K562 (cell line): ENCODE results near the gene PSMD7. TPM values are rescaled to one million over a fixed set of nuclear protein-coding genes. Genes with fewer than 3 reads are reported as not detected.

Source experiments
- ETV6 ChIP-seq, 3 experiments: fragments of 150-350 bp in 1 of 3; sonication (generic) in 1 of 3; formaldehyde crosslinking in 1 of 3; IDR thresholded peaks; 2 replicates each; pipeline versions ENCODE4 v1.6.1 to v1.8.0; 2014 to 2022; ENCODE audit warnings: borderline replicate concordance in 2 of 3, low read depth in 2 of 3, antibody characterized with exemption in 1 of 3, low read length in 1 of 3, mild to moderate bottlenecking in 1 of 3, missing genetic modification reagents in 1 of 3
- EZH2 ChIP-seq: IDR thresholded peaks from 2 replicates; pipeline ENCODE4 v1.6.1; 2012; ENCODE audit warnings: low read depth, mild to moderate bottlenecking, inconsistent platforms, low read length, borderline replicate concordance
- MAFG ChIP-seq: fragments of 450-650 bp; conservative IDR thresholded peaks from 2 replicates; pipeline ENCODE4 v1.6.1; 2016; ENCODE audit warnings: missing genetic modification characterization, missing compliant biosample characterization
- NFYB ChIP-seq: IDR thresholded peaks from 2 replicates; pipeline ENCODE4 v1.6.1; 2011; ENCODE audit warnings: mild to moderate bottlenecking, moderate library complexity; ENCODE audit not compliant: insufficient read length; ENCODE audit errors: extremely low read depth
- PHB ChIP-seq: fragments of 250-450 bp; sonication (Bioruptor Pico); IDR thresholded peaks from 2 replicates; pipeline ENCODE4 v1.5.0; 2021
- TAF1 ChIP-seq: IDR thresholded peaks from 2 replicates; pipeline ENCODE4 v1.6.1; 2011; ENCODE audit warnings: mild to moderate bottlenecking, low read length, moderate library complexity; ENCODE audit not compliant: insufficient read depth, control insufficient read depth, severe bottlenecking; ENCODE audit errors: extremely low read depth
- ZNF133 ChIP-seq: fragments of 250-450 bp; sonication (Bioruptor Pico); IDR thresholded peaks from 2 replicates; pipeline ENCODE4 v1.4.0; 2020; ENCODE audit warnings: mild to moderate bottlenecking
- ZNF77 ChIP-seq: fragments of 250-450 bp; sonication (Bioruptor Pico); IDR thresholded peaks from 2 replicates; pipeline ENCODE4 v1.5.0; 2020
- polyA plus RNA-seq, 8 experiments: library from polyadenylated mRNA; depleted of rRNA in 4 of 8; stranded (reverse) in 5 of 8; unstranded in 3 of 8; fragments of >200 nt; fragmentation: Nextera tagmentation in 2 of 8; fragmentation: Illumina TruSeq in 1 of 8; extraction: Ambion mirVana in 2 of 8; extraction: Trizol in 1 of 8; gene quantifications; 2 replicates each; pipeline versions ENCODE4 v1.2.1 to v1.2.3, GENCODE V29; 2011 to 2014; ENCODE audit warnings: inconsistent platforms in 1 of 8, missing spikeins in 1 of 8
- total RNA-seq, 7 experiments: library from RNA; depleted of rRNA in 6 of 7; stranded (reverse); fragments of >200 nt in 6 of 7; fragmentation: Illumina TruSeq in 2 of 7; extraction: Trizol in 2 of 7; gene quantifications; 2 replicates each; pipeline versions ENCODE4 v1.2.1 to v1.2.3, GENCODE V29; 2011 to 2021; ENCODE audit warnings: low replicate concordance in 1 of 7
- TF ChIP-seq, protein P1 (sequence below): fragments of 200-600 bp; sonication (generic); IDR thresholded peaks from one replicate; pipeline ENCODE4 v1.6.1; 2012; ENCODE audit warnings: mild to moderate bottlenecking, low read depth, low read length, inconsistent platforms
- TF ChIP-seq, protein P2 (sequence below), 2 experiments: IDR thresholded peaks in 1 of 2; conservative IDR thresholded peaks in 1 of 2; 2 replicates each; pipeline ENCODE4 v1.6.1; 2016; ENCODE audit warnings: low read depth in 2 of 2, mild to moderate bottlenecking in 1 of 2, missing compliant biosample characterization in 1 of 2, missing genetic modification characterization in 1 of 2, moderate library complexity in 1 of 2

Gene PSMD7
- total and polyA plus RNA-seq, 9 of the 15 experiments (the other 6 are each of a cell fraction or from before 2014, with no cell fraction given) = 100 to 226 (median 156) TPM

DNA sequence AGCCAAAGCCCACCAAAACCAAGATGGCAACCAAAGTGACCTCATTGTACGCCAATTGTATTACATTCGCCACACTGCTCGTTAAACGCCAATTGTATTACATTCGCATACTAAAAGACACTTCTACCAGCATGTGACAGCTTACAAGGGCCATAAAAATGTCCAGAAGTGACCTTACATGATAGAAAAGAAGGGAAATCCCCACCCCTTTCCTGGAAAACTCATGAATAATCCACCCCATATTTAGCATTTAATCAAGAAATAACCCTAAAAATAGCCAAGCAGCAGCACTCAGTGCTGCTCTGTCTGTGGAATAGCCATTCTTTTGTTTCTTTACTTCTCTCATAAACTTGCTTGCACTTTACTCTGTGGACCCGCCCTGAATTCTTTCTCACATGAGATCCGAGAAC is 25.7 kb downstream of the PSMD7 start (continued):
- TF ChIP-seq, protein P1, sequence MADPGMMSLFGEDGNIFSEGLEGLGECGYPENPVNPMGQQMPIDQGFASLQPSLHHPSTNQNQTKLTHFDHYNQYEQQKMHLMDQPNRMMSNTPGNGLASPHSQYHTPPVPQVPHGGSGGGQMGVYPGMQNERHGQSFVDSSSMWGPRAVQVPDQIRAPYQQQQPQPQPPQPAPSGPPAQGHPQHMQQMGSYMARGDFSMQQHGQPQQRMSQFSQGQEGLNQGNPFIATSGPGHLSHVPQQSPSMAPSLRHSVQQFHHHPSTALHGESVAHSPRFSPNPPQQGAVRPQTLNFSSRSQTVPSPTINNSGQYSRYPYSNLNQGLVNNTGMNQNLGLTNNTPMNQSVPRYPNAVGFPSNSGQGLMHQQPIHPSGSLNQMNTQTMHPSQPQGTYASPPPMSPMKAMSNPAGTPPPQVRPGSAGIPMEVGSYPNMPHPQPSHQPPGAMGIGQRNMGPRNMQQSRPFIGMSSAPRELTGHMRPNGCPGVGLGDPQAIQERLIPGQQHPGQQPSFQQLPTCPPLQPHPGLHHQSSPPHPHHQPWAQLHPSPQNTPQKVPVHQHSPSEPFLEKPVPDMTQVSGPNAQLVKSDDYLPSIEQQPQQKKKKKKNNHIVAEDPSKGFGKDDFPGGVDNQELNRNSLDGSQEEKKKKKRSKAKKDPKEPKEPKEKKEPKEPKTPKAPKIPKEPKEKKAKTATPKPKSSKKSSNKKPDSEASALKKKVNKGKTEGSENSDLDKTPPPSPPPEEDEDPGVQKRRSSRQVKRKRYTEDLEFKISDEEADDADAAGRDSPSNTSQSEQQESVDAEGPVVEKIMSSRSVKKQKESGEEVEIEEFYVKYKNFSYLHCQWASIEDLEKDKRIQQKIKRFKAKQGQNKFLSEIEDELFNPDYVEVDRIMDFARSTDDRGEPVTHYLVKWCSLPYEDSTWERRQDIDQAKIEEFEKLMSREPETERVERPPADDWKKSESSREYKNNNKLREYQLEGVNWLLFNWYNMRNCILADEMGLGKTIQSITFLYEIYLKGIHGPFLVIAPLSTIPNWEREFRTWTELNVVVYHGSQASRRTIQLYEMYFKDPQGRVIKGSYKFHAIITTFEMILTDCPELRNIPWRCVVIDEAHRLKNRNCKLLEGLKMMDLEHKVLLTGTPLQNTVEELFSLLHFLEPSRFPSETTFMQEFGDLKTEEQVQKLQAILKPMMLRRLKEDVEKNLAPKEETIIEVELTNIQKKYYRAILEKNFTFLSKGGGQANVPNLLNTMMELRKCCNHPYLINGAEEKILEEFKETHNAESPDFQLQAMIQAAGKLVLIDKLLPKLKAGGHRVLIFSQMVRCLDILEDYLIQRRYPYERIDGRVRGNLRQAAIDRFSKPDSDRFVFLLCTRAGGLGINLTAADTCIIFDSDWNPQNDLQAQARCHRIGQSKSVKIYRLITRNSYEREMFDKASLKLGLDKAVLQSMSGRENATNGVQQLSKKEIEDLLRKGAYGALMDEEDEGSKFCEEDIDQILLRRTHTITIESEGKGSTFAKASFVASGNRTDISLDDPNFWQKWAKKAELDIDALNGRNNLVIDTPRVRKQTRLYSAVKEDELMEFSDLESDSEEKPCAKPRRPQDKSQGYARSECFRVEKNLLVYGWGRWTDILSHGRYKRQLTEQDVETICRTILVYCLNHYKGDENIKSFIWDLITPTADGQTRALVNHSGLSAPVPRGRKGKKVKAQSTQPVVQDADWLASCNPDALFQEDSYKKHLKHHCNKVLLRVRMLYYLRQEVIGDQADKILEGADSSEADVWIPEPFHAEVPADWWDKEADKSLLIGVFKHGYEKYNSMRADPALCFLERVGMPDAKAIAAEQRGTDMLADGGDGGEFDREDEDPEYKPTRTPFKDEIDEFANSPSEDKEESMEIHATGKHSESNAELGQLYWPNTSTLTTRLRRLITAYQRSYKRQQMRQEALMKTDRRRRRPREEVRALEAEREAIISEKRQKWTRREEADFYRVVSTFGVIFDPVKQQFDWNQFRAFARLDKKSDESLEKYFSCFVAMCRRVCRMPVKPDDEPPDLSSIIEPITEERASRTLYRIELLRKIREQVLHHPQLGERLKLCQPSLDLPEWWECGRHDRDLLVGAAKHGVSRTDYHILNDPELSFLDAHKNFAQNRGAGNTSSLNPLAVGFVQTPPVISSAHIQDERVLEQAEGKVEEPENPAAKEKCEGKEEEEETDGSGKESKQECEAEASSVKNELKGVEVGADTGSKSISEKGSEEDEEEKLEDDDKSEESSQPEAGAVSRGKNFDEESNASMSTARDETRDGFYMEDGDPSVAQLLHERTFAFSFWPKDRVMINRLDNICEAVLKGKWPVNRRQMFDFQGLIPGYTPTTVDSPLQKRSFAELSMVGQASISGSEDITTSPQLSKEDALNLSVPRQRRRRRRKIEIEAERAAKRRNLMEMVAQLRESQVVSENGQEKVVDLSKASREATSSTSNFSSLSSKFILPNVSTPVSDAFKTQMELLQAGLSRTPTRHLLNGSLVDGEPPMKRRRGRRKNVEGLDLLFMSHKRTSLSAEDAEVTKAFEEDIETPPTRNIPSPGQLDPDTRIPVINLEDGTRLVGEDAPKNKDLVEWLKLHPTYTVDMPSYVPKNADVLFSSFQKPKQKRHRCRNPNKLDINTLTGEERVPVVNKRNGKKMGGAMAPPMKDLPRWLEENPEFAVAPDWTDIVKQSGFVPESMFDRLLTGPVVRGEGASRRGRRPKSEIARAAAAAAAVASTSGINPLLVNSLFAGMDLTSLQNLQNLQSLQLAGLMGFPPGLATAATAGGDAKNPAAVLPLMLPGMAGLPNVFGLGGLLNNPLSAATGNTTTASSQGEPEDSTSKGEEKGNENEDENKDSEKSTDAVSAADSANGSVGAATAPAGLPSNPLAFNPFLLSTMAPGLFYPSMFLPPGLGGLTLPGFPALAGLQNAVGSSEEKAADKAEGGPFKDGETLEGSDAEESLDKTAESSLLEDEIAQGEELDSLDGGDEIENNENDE = no peak
- no peak for TF ChIP-seq ZNF133
- no peak for TF ChIP-seq ZNF77 (CRISPR knock-in tag)
- TF ChIP-seq NFYB = no peak
- TF ChIP-seq, protein P2, sequence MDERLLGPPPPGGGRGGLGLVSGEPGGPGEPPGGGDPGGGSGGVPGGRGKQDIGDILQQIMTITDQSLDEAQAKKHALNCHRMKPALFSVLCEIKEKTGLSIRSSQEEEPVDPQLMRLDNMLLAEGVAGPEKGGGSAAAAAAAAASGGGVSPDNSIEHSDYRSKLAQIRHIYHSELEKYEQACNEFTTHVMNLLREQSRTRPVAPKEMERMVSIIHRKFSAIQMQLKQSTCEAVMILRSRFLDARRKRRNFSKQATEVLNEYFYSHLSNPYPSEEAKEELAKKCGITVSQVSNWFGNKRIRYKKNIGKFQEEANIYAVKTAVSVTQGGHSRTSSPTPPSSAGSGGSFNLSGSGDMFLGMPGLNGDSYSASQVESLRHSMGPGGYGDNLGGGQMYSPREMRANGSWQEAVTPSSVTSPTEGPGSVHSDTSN (CRISPR knock-in tag; IDR thresholded peaks at IDR 0.05; ENCODE audit: low read depth) = no peak
- TF ChIP-seq, protein P2 (tag; conservative IDR thresholded peaks at IDR 0.05; ENCODE audit: low read depth) = no peak
- TF ChIP-seq TAF1 = no peak
- no peak for TF ChIP-seq PHB (CRISPR knock-in tag)
- TF ChIP-seq EZH2 = no peak
- TF ChIP-seq ETV6 (IDR thresholded peaks at IDR 0.05; ENCODE audit: borderline replicate concordance in 1 of 2, low read depth in 2 of 2, low read length in 1 of 2) = no peak
- TF ChIP-seq ETV6 (CRISPR knock-in tag; IDR thresholded peaks at IDR 0.05; ENCODE audit: borderline replicate concordance) = no peak
- TF ChIP-seq MAFG (tag) = no peak
